HepG2 (cell line): Measurements from ENCODE around the gene ARL4D. TPM values are rescaled to one million over a fixed set of nuclear protein-coding genes. Genes with fewer than 3 reads are reported as not detected.

ENCODE experiments used
- ATF5 ChIP-seq: sonication (generic); formaldehyde crosslinking; IDR thresholded peaks from 2 replicates; pipeline ENCODE4 v1.4.0; 2020; ENCODE audit warnings: mild to moderate bottlenecking, low read depth, missing genetic modification reagents
- DNMT1 ChIP-seq: sonication (generic); formaldehyde crosslinking; IDR thresholded peaks from 2 replicates; pipeline ENCODE4 v1.5.1; 2020; ENCODE audit warnings: mild to moderate bottlenecking, missing genetic modification reagents
- HOMEZ ChIP-seq: IDR thresholded peaks from 2 replicates; pipeline ENCODE4 v1.6.1; 2016; ENCODE audit warnings: low read depth
- IKZF1 ChIP-seq: fragments of 450-650 bp; IDR thresholded peaks from 2 replicates; pipeline ENCODE4 v1.7.1; 2016
- KDM1A ChIP-seq: IDR thresholded peaks from 2 replicates; pipeline ENCODE4 v1.6.1; 2016; ENCODE audit warnings: missing compliant biosample characterization
- PHF8 ChIP-seq: sonication (generic); formaldehyde crosslinking; IDR thresholded peaks from 2 replicates; pipeline ENCODE4 v1.5.0; 2020; ENCODE audit warnings: missing genetic modification reagents
- PLRG1 ChIP-seq: fragments of 450-650 bp; conservative IDR thresholded peaks from 2 replicates; pipeline ENCODE4 v1.6.1; 2016
- PRDM10 ChIP-seq: sonication (generic); formaldehyde crosslinking; IDR thresholded peaks from 2 replicates; pipeline ENCODE4 v1.4.0; 2020; ENCODE audit warnings: low read depth, missing genetic modification reagents
- PRPF4 ChIP-seq: fragments of 200-400 bp; formaldehyde crosslinking; IDR thresholded peaks from 2 replicates; pipeline ENCODE4 v1.6.1; 2016; ENCODE audit warnings: low read length, low read depth; ENCODE audit not compliant: poor library complexity, severe bottlenecking
- SOX5 ChIP-seq: IDR thresholded peaks from 2 replicates; pipeline ENCODE4 v1.6.1; 2016; ENCODE audit warnings: borderline replicate concordance
- ZBTB43 ChIP-seq: sonication (generic); formaldehyde crosslinking; conservative IDR thresholded peaks from 2 replicates; pipeline ENCODE4 v1.4.0; 2020; ENCODE audit warnings: missing genetic modification reagents
- ZNF17 ChIP-seq: sonication (generic); formaldehyde crosslinking; IDR thresholded peaks from 2 replicates; pipeline ENCODE4 v1.5.0; 2020; ENCODE audit warnings: mild to moderate bottlenecking, missing genetic modification reagents
- ZNF512 ChIP-seq: sonication (generic); formaldehyde crosslinking; IDR thresholded peaks from 2 replicates; pipeline ENCODE4 v1.4.0; 2020; ENCODE audit warnings: mild to moderate bottlenecking, missing genetic modification reagents
- ZNF512B ChIP-seq: sonication (generic); formaldehyde crosslinking; IDR thresholded peaks from 2 replicates; pipeline ENCODE4 v1.5.1; 2020; ENCODE audit warnings: missing genetic modification reagents, mild to moderate bottlenecking, borderline replicate concordance
- ZNF839 ChIP-seq: sonication (generic); formaldehyde crosslinking; IDR thresholded peaks from 2 replicates; pipeline ENCODE4 v1.4.0; 2020; ENCODE audit warnings: missing genetic modification reagents, mild to moderate bottlenecking, borderline replicate concordance
- polyA plus RNA-seq, 8 experiments: library from polyadenylated mRNA; depleted of rRNA in 3 of 8; stranded (reverse) in 7 of 8; unstranded in 1 of 8; fragments of >200 nt; fragmentation: Illumina TruSeq in 4 of 8; extraction: Trizol in 4 of 8; gene quantifications; 2 replicates each; pipeline versions ENCODE4 v1.2.1 to v1.2.3, GENCODE V29; 2011 to 2016; ENCODE audit warnings: low read depth in 4 of 8, missing spikeins in 1 of 8, mixed read lengths in 1 of 8; ENCODE audit not compliant: insufficient read depth in 1 of 8
- total RNA-seq, 5 experiments: library from RNA; depleted of rRNA; stranded (reverse); fragments of >200 nt; fragmentation: Illumina TruSeq; extraction: Trizol; gene quantifications; 2 replicates each; pipeline ENCODE4 v1.2.3, GENCODE V29; 2016; ENCODE audit warnings: low read depth in 1 of 5

Gene ARL4D
- total and polyA plus RNA-seq, 2 of the 13 experiments (the other 11 are each of a cell fraction or from before 2014, with no cell fraction given), result 9.0 to 25.9 TPM

GRCh38 chr17:43449470-43450248, 50.9 kb downstream of the ARL4D start (continued):
- TF ChIP-seq HOMEZ (CRISPR knock-in tag) (peak; percentile 70; the same call in 1 of the 2 replicates), ZNF512 (CRISPR knock-in tag) (no peak), ZBTB43 (CRISPR knock-in tag) (peak; percentile 85), ZNF839 (CRISPR knock-in tag) (no peak), PHF8 (CRISPR knock-in tag) (no peak), ATF5 (0 out of 2 replicates have a peak, but pooled peaks have one; percentile 44), PLRG1 (no peak), ZNF512B (CRISPR knock-in tag) (no peak), ZNF17 (CRISPR knock-in tag) (no peak), DNMT1 (CRISPR knock-in tag) (no peak), IKZF1 (no peak), SOX5 (CRISPR knock-in tag) (peak; percentile 88), PRPF4 (no peak), KDM1A (CRISPR knock-in tag) (peak; percentile 30; the same call in 1 of the 2 replicates), PRDM10 (CRISPR knock-in tag) (peak; percentile 85; the same call in 1 of the 2 replicates)
